HCEC 1CT (cell line): ENCODE data around the gene RIPK3.

Experiments used
- DNase-seq: peaks from one replicate; pipeline ENCODE4 v3.0.0-alpha.2; 2017

RIPK3 gene

DNA sequence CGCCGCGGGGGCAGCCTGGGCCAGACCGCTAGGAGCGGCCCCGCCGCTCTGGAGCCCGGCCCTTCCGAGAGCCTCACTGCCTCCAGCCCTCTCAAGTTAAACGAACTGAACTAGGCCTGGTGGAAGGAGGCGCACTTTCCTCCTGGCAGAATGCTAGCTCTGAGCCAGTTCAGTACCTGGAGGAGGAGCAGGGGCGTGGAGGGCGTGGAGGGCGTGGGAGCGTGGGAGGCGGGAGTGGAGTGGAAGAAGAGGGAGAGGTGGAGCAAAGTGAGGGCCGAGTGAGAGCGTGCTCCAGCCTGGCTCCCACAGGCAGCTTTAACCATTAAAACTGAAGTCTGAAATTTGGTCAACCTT lies 23.2 kb downstream of the RIPK3 start:
- no peak for DNase-seq

DNA sequence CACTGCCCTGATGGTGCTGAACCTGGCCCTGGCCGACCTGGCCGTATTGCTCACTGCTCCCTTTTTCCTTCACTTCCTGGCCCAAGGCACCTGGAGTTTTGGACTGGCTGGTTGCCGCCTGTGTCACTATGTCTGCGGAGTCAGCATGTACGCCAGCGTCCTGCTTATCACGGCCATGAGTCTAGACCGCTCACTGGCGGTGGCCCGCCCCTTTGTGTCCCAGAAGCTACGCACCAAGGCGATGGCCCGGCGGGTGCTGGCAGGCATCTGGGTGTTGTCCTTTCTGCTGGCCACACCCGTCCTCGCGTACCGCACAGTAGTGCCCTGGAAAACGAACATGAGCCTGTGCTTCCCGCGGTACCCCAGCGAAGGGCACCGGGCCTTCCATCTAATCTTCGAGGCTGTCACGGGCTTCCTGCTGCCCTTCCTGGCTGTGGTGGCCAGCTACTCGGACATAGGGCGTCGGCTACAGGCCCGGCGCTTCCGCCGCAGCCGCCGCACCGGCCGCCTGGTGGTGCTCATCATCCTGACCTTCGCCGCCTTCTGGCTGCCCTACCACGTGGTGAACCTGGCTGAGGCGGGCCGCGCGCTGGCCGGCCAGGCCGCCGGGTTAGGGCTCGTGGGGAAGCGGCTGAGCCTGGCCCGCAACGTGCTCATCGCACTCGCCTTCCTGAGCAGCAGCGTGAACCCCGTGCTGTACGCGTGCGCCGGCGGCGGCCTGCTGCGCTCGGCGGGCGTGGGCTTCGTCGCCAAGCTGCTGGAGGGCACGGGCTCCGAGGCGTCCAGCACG lies 23.8 kb downstream of the RIPK3 start:
- no peak for DNase-seq

DNA sequence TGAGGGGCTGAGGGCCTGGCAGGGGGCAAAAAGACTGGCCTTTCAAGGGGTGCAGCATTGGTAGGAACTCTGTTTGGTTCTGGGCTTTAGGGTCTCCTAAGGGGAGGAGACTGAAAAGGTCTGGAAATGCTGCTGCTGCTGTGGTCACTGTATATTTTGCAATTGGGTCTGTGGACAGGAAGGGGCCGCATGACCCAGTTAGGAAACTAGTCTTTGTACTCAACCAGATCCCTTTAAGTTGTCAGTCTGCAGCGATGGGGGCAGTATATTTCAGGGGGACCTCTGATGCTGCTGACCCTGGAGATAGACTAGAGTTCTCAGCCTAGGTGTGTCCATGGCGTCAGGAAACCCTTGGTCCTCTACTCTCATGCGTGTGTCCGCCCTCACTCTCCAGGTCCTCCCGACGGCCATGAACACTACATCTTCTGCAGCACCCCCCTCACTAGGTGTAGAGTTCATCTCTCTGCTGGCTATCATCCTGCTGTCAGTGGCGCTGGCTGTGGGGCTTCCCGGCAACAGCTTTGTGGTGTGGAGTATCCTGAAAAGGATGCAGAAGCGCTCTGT lies 24.5 kb downstream of the RIPK3 start:
- DNase-seq = no peak

DNA sequence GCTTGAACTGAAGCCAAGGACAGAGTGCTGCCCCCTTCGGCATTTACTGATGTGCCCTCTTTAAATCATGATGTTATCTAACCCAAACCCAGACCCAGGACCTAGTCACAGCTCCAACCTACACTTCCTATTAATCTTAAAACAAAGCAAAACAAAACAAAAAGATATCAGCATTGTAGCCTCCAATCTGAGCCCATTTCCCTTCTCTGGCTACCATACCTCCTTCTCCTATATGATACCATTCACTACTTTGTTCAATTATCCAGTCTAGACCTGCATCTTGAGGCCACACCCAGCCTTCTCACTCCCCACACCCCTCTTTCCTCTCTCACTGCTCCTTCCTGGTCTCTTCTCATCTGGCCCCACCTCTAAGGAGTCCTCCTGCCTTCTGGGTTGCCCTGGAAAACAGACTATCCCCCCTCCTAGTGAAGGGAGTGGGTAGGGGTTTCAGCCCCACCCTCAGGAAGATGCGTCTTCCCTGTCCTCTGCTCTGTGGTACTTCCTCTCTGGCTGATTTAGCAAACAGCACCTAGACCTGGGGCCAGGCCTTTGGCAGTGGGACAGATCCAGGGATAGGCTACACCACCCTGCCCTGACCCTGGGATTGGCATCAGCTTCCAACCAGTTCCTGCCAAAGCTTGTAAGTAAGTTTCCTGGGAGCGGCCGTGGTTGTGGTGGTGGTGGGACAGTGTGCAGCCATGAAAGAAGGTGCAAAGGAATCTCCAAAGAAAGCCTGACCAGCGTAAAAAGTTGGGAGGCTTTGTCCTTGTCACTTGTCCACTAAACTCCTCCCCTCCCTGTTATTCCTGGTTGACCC lies 25.2 kb downstream of the RIPK3 start:
- no peak for DNase-seq

DNA sequence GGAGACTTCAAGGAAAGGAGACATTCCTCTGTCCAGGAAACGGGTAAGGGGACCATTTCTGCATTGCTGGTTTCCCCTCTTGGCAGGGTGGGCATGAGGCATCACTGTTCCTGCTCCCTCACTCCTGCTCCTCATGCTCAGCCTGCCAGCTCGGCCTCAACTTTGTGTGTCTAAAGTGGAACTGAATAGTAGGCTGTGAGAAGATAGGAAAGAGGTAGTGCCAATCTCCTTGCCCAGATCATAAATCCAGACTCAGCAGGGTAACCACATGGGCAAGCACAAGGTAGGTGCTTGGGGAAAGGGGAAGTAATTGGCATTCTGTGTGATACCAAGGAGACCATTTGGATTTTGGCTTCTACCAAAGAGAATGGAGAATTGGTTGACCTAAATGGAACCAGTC lies 25.9 kb downstream of the RIPK3 start:
- DNase-seq = no peak

DNA sequence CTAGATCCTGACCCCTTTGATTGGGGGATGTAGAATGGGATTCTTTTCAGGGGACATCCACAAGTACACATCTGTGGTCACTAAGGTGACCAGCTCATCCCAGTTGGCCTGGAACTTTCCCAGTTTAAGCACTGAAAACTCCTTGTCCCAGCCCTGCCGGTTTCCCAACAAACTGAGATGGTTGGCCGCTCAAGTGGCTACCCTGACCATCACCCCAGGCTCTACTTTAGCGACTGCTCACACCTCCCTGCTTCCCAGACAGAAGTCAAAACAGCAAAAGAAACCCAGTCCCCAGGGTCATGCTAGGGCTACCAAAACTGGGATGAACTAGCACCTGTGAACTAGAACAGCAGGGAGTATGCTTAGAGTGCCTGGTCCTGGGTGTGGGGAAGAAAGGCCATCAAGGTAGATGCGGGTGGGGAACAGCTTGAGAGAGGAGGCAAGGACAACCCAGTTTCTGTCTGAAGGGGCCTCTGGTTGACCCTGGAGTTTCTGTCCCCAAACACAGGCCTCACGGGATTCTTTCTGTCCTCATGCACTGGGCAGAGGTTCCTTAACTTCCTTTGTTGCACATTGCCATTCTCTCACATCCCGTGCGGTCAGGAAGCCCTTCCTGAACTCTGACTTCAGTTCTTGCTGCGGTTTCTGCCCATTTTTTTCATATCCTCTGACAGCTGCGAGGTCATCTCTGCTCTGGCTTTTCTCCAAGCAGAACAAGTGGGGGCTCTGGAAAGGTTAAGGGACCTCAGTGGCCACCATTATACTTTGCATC lies 26.9 kb downstream of the RIPK3 start:
- DNase-seq = no peak

DNA sequence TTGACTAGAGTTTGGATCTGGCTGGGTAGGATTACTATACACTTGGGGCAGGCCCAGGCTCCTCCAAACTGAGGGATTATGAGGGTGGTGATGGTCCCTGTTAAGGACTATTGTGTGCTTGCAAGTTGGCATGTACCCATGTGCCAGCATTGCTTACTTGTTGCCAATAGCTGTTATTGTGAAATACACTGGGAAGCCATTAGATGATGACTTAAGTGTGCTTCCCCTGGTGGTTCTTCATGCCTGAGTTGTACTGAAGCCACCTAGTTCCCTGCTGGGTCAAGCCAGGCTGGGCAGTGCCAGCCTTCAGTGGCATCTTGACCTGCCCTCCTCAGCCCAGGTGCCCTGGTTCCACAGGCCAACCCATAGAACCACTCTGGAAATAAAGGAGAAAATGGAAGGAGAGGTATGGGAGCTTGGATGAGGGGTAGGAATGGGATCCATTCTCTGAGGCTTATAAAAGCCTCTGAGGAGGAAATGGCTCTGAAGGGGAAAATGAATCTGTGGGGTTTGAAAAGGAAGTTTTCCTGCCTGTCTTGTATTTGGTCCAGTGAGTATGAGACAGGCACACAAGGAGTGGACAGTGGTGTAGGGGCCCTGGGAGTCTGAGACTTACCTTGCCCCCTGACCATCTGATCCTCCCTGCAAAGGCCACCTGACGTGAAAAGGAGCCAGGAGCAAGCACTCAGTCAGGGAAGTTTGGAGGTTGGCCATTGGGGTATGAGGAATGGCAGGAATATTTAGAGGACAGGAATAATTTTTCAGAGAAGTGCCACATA lies 27.8 kb downstream of the RIPK3 start:
- peak; percentile 20 for DNase-seq

DNA sequence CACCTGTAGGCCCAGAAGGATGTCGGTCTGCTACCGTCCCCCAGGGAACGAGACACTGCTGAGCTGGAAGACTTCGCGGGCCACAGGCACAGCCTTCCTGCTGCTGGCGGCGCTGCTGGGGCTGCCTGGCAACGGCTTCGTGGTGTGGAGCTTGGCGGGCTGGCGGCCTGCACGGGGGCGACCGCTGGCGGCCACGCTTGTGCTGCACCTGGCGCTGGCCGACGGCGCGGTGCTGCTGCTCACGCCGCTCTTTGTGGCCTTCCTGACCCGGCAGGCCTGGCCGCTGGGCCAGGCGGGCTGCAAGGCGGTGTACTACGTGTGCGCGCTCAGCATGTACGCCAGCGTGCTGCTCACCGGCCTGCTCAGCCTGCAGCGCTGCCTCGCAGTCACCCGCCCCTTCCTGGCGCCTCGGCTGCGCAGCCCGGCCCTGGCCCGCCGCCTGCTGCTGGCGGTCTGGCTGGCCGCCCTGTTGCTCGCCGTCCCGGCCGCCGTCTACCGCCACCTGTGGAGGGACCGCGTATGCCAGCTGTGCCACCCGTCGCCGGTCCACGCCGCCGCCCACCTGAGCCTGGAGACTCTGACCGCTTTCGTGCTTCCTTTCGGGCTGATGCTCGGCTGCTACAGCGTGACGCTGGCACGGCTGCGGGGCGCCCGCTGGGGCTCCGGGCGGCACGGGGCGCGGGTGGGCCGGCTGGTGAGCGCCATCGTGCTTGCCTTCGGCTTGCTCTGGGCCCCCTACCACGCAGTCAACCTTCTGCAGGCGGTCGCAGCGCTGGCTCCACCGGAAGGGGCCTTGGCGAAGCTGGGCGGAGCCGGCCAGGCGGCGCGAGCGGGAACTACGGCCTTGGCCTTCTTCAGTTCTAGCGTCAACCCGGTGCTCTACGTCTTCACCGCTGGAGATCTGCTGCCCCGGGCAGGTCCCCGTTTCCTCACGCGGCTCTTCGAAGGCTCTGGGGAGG lies 28.9 kb downstream of the RIPK3 start, which contains the start of gene LTB4R:
Gene LTB4R, plus strand, starts transcription at position 857 of the 959 bp plus-strand sequence. CDS start 4,150 bp downstream, outside the sequence.
- DNase-seq = peak; percentile 67

DNA sequence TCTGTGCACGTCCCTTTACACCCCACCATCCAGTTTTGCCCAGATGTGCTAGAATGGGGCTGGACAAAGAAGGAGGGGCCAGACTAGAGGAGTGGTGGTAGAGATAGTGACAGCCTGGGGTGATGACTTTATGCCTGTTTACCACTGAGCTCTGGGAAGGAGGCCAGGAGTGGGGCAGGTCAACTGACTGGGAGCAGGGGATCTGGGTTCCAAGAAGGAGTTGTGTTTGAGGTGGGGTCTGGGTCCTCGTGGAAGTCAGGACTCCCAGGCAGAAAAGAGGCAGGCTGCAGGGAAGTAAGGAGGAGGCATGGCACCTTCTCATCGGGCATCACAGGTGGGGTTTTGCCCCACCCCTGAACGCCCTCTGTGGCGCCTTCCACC lies 29.5 kb downstream of the RIPK3 start:
- DNase-seq = no peak

DNA sequence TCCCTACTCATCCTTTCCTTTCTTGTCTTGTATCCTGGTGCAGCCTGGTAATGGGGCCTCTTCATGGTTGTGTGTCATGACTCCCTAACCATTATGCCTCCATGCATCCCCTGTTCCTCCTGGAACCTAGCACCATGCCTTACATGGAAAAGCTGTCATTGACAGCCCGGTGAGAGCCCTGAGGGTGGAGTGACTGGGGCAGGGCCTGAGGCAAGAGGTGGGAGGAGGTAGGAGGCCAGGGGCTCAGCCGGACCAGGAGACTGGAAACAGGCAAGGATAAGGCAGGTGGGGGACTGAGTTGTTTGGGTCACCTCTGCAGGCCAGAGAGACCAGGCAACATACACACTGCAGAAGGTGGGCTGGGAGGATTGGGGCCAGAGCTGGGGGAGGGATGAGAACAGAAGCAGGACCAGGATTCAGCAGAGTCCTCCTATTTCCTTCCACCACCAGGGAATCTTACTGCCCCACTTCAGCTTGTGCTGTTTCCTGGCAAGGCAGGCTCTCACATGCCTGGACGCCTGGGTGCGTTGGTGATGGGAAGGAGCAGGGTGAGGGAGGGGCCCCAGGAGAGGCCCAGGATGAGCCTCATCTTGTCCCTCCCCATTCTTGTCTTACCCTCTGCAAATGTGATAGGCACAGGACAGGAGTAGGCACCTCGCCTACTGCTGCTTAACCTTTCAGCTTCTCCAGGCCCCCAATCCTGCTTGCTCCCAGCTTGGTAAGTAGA lies 30.1 kb downstream of the RIPK3 start, which contains the start of gene LTB4R2:
Gene LTB4R2, plus strand, starts transcription at position 603 of the 727 bp plus-strand sequence. CDS start 525 bp downstream, outside the sequence.
- DNase-seq = no peak

DNA sequence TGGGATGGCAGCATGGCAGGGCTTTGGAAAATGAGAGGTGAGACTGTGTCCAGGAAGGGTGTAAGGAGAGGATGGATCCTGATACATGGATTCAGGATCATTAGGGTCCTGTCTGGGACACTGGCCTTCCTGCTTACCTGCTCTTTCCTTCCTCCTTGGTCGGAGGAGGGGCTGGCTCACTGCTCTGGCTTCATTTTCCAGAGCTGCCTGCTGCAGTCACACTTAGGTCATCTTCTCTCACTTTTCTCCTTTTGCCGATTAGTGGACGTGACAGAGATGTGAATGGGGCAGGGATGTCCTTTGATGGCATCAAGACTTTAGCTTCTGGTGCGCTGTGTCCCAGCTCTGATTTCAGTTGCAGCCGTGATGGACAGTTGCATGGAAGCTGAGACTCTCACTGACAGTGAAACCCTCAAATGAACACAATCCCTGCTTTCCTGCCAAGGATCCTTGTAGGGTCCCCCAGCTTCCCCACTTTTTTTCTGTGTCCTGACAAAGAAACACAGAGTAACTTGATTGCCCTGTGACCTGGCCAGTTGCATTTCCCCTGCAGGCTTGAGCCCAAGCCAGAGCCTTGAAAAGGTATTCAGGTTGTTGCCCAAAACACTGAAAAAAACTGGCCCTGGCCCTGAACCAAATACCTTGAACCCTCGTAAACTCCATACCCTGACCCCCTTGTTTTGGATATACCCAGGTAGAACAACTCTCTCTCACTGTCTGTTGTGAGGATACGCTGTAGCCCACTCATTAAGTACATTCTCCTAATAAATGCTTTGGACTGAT lies 31.3 kb downstream of the RIPK3 start:
- DNase-seq = no peak

DNA sequence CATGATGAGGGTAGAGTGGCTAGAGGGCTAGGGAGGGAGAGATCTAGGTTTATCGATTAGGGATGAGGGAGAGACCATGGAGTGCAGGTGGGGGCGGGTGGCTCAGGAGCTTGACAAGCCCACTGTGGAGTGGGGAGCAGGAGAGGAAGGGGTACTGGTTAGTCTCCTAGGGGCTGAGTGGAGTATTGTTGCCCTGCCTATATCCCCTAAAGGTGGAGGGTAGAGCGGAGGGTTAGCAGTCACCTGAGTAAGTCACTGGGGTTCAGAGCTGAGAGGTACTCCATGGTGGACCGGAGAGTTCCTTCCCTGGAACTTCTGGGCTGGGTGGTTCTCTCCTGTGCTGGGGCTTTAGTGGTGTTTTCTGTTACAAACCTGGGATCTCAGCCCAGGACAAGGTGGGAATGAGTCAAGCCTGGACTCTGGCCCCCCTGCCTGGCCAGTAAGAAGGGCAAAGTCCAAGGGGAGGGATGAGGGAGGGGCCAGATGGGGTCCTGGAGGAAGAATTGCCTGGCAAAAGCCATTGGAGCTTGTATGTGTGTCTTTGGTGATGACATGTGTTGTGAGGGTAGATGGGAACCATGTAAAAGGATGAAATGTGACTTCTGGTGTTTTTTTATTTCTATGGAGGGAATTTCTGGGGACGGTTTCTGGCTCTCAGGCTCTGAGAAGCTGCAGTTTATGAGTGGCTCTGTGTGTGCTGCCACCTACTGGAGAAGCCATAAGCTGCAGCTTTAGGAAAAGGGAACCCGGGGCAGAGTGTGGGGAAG lies 32.0 kb downstream of the RIPK3 start, which contains the start of gene CIDEB:
Gene CIDEB, minus strand, starts transcription at position 403 of the 767 bp plus-strand sequence. Its CDS starts 119 bp downstream, at position 284.
- peak; percentile 34 for DNase-seq

DNA sequence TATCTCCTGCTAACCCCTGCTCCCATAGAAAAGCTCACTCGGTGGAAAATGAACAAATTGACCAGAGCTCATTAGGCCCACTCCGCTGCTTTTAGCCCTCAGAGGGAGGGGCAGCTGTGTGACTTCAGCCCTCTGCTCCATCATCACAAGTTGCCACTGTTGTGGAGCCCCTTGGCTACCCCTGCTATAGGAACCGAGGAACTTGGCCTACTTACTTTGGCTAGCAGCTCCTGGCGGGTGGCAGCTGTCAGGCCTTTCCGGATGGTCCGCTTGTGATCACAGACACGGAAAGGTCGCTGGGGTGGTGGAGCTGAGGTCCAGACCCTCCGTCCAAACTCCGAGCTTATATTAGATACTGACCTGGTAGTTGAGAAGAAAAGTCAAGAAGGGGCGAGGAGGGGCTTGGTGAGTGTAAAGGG lies 32.6 kb downstream of the RIPK3 start:
- DNase-seq = no peak

DNA sequence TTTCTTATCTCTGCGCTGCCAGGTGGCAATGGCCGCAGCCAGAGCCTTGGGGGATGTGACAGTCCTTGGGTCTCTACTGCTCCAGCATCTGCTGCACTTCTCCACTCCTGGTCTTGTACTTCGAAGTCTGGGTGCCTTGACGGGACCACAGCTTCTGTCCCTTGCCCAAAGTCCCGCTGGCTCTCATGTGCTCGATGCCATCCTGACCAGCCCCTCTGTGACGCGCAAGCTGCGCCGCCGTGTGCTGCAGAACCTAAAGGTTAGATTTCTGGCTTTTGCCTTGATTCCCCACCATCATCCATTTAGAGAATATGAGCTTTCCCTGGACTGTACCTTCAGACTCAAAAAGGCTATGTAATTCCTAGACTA lies 35.8 kb downstream of the RIPK3 start:
- DNase-seq = no peak

DNA sequence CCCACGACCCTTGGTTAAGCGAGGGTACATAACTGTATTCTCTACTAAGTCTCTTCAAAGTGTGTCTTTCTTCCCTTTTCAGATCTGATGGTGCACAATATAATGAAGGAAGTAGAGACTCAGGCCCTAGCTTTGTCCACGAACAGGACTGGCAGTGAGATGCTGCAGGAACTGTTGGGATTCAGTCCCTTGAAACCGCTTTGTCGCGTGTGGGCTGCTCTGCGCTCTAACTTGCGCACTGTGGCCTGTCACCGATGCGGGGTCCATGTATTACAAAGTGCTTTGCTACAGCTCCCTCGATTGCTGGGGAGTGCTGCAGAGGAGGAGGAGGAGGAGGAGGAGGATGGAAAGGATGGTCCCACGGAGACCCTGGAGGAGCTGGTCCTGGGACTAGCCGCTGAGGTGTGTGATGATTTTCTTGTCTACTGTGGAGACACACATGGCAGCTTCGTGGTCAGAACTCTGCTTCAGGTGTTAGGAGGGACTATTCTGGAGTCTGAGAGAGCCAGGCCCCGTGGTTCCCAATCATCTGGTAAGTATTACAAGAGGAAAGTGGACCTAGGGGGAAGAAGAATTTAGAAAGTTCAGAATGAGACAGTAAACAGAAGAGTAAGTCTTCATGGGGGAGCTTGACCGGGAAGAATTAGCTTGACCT lies 39.3 kb downstream of the RIPK3 start:
- no peak for DNase-seq

DNA sequence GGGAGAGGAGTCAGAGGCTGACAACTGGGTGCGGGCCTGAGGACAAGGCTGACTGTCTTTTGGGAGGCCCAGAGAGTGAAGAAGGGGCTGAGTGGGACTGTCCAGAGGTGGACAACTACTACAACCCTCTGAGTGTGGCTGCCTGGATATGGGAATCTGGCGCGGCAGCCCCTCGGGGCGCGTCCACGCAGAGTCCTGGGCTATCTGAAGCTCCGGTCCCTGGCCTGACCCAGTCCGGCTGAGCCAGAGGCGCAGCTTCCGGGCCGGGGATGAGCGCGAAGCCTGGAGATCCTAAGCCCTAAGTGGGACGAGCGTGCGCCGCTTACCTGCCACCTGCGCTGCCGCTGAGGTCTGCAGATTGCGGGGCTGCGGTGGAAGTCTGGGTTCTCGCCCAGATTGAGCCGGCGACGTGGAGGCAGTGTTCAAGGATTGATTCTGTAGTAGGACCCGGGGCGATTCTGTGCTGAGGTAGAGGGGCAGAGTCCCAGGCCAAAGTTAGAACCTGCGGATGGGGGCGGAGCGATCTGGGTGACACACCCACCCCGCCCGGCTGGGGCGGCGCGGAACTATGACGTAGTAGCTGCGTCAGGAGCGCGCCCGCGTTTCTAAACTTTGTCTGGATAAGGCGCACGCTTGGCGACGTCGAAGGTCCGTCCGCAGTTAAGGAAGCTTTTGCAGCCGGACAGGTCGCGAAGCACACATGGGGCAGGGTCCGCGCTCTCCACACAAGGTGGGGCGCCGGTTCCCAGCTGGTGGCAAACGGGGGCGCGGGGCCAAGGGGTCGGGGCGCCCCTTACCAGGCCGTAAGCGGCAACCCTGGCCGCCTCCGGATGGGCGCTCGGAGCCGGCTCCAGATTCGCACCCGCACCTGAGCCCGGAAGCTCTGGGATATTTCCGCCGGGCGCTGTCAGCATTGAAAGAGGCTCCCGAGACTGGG lies 40.3 kb downstream of the RIPK3 start, which contains the start of the genes DHRS1 and NOP9:
Gene DHRS1, minus strand, starts transcription at position 526 of the 937 bp plus-strand sequence. CDS start 674 bp downstream, outside the sequence.
Gene NOP9, plus strand, starts transcription at position 596 of the 937 bp plus-strand sequence. Its CDS starts 105 bp downstream, at position 701.
- DNase-seq = peak; percentile 79
